Measurements from ENCODE around the gene VCX2.
"Not testable (repeated sequence)": the region's sequence is repeated elsewhere in the genome, so short reads cannot be mapped to it uniquely, and the experiment has no call there.

The VCX2 gene

GRCh38 chrX:8154011-8154410, 17.1 kb downstream of the VCX2 start:
- not testable (repeated sequence) for H3K9ac ChIP-seq (ENCODE audit: low read depth, low read length); H3K4me3 ChIP-seq (ENCODE audit: low read length); H3K36me3 ChIP-seq (ENCODE audit: insufficient read depth, low read depth, low read length); H3K27ac ChIP-seq (ENCODE audit: low read length); H3K9me3 ChIP-seq (ENCODE audit: insufficient read depth, low read depth, low read length); H3K27me3 ChIP-seq (ENCODE audit: insufficient read depth, low read length); H3K4me1 ChIP-seq (ENCODE audit: insufficient read depth, low read length)

DNA sequence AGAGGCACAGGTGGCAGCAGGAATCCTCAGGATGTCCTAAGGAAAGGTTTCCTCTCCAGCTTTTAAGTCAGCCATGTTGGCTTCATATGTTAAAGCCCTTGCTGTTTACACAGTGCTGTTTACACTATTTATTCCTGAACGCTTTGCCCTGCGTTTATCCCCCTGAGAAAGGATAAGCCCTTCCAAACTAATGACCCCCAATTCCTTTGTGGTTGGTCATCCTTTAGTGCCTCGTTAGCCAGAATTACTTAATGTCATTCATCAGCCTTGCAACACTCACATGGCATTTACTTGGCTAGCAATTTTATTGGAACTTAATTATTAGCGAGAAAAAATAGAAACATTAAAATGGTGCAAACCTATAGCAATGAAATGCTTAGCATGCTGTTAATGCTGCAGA, 23.8 kb downstream of the VCX2 start:
- Histone ChIP-seq H3K4me1 (ENCODE audit: insufficient read depth, low read length) (no peaks in the 10 kb centered on the region), H3K27ac (ENCODE audit: low read length) (no peak overlapping the region), H3K27me3 (ENCODE audit: insufficient read depth, low read length) (no peaks in the 10 kb centered on the region), H3K36me3 (ENCODE audit: insufficient read depth, low read depth, low read length) (no peaks in the 10 kb centered on the region), H3K9me3 (ENCODE audit: insufficient read depth, low read depth, low read length) (no peaks in the 10 kb centered on the region), H3K4me3 (ENCODE audit: low read length) (no peak overlapping the region), H3K9ac (ENCODE audit: low read depth, low read length) (no peak overlapping the region)

GRCh38 chrX:8144925-8145324, 26.1 kb downstream of the VCX2 start:
- Histone ChIP-seq H3K9me3 (ENCODE audit: insufficient read depth, low read depth, low read length) (no peaks in the 10 kb centered on the region), H3K4me1 (ENCODE audit: insufficient read depth, low read length) (no peaks in the 10 kb centered on the region), H3K27me3 (ENCODE audit: insufficient read depth, low read length) (no peaks in the 10 kb centered on the region), H3K4me3 (ENCODE audit: low read length) (no peak overlapping the region), H3K9ac (ENCODE audit: low read depth, low read length) (no peak overlapping the region), H3K36me3 (ENCODE audit: insufficient read depth, low read depth, low read length) (no peaks in the 10 kb centered on the region), H3K27ac (ENCODE audit: low read length) (no peak overlapping the region)

GRCh38 chrX:8141896-8142295, 29.2 kb downstream of the VCX2 start:
- H3K9ac ChIP-seq (ENCODE audit: low read depth, low read length) = no peak overlapping the region
- no peak overlapping the region for H3K27ac ChIP-seq (ENCODE audit: low read length)
- no peaks in the 10 kb centered on the region for H3K36me3 ChIP-seq (ENCODE audit: insufficient read depth, low read depth, low read length)
- H3K27me3 ChIP-seq (ENCODE audit: insufficient read depth, low read length) = no peaks in the 10 kb centered on the region
- no peaks in the 10 kb centered on the region for H3K9me3 ChIP-seq (ENCODE audit: insufficient read depth, low read depth, low read length)
- no peak overlapping the region for H3K4me3 ChIP-seq (ENCODE audit: low read length)
- H3K4me1 ChIP-seq (ENCODE audit: insufficient read depth, low read length) = no peaks in the 10 kb centered on the region

DNA sequence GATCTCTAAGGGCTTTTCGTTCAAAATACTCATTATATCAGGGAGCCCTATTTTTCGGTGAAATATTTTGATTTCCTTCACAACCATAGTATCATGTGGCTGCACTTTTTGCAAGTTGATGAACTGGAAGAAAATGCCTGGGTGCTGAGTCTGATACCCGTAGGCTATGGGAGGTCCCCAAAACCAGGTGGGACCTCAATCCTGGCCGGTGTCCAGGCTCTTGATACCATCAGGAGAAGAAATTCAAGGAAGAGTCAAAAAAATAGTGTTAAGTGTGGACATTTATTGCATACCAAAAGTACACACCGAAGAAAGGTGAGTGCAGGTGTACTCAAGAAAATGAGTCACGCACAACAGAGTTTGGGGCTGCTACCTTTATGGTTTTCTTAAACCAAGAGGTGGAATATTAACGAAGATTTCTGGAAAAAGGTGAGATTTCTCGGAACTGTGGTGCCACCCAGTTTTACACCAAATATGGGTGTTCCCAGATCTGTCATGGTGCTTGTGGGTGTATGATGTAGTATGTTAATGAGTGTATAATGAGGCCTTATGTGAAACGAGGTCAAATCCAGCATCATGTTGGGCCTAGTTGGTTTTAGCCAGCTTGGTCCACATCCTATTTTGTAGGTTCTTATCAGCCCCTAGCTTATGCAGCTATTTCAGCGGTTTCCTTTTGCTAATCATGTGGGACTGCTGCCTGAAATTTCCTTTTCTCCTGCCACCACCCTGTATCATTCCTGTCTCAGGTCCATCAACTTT, 29.9 kb downstream of the VCX2 start:
- Histone ChIP-seq H3K4me1 (ENCODE audit: insufficient read depth, low read length) (no peaks in the 10 kb centered on the region), H3K9ac (ENCODE audit: low read depth, low read length) (no peak overlapping the region), H3K36me3 (ENCODE audit: insufficient read depth, low read depth, low read length) (no peaks in the 10 kb centered on the region), H3K4me3 (ENCODE audit: low read length) (no peak overlapping the region), H3K9me3 (ENCODE audit: insufficient read depth, low read depth, low read length) (no peaks in the 10 kb centered on the region), H3K27me3 (ENCODE audit: insufficient read depth, low read length) (no peaks in the 10 kb centered on the region), H3K27ac (ENCODE audit: low read length) (no peak overlapping the region)

DNA sequence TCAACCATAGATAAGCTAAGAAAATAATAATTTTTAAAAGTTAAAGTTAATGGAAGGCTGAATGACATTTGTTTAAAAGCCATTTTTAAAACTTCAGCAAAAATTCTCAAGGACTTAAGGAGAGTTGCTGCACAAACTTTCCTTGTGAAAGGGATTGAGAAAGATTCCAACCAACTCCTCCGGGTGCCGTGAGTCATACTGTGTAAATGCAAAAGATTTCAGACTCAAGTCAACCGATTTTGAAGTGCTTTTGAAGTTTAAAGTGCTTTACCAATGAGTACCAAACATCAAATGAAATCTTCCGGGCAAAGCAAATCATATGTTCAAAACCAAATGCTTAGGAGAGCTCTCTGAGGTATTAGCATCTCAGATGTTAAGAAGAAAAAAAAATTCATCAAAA, 31.4 kb downstream of the VCX2 start:
- H3K9me3 ChIP-seq (ENCODE audit: insufficient read depth, low read depth, low read length) = no peaks in the 10 kb centered on the region
- H3K27ac ChIP-seq (ENCODE audit: low read length) = no peak overlapping the region
- H3K4me3 ChIP-seq (ENCODE audit: low read length) = no peak overlapping the region
- no peaks in the 10 kb centered on the region for H3K27me3 ChIP-seq (ENCODE audit: insufficient read depth, low read length)
- no peaks in the 10 kb centered on the region for H3K36me3 ChIP-seq (ENCODE audit: insufficient read depth, low read depth, low read length)
- no peak overlapping the region for H3K9ac ChIP-seq (ENCODE audit: low read depth, low read length)
- H3K4me1 ChIP-seq (ENCODE audit: insufficient read depth, low read length) = no peaks in the 10 kb centered on the region

DNA sequence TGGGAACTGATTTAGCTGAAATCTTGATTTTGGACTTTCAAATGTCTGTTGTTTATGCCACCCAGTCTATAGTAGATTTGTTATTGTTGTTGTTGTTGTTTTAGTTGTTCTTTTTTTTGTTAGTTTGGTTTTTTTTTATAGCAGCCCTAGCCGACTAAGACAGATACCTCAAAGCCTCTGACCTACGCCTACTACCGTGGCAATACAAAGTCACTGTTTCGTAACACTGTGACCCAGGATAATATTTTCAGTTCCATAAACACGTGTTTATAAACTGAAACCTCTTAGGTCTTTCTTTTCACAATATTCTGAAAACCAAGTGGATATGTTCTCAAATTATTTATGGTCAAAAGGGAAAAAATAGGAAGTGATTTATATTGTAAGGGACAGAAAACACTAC, 32.8 kb downstream of the VCX2 start:
- Histone ChIP-seq H3K9ac (ENCODE audit: low read depth, low read length) (no peak overlapping the region), H3K4me3 (ENCODE audit: low read length) (no peak overlapping the region), H3K27me3 (ENCODE audit: insufficient read depth, low read length) (no peaks in the 10 kb centered on the region), H3K9me3 (ENCODE audit: insufficient read depth, low read depth, low read length) (no peaks in the 10 kb centered on the region), H3K4me1 (ENCODE audit: insufficient read depth, low read length) (no peaks in the 10 kb centered on the region), H3K27ac (ENCODE audit: low read length) (no peak overlapping the region), H3K36me3 (ENCODE audit: insufficient read depth, low read depth, low read length) (no peaks in the 10 kb centered on the region)

DNA sequence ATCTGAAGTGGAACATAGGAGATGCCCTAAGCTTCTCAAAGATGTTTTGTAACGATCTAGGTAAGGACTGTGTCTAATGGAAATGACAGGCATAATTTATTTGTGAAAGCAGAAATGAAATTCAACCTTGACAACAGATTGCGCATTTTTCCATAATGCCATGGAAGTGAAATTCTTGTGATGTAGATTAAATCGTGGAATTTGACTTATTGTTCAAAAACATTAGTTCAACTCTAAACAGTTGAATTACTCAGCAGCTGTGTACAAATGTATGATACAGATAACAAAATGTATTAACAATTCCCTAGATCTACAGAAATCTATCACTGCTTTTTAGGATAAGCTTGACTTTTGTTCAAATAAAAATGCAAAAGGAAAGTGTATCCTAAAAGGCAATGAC, 44.4 kb downstream of the VCX2 start:
- Histone ChIP-seq H3K9me3 (ENCODE audit: insufficient read depth, low read depth, low read length) (no peaks in the 10 kb centered on the region), H3K27me3 (ENCODE audit: insufficient read depth, low read length) (no peaks in the 10 kb centered on the region), H3K4me3 (ENCODE audit: low read length) (no peak overlapping the region), H3K4me1 (ENCODE audit: insufficient read depth, low read length) (no peaks in the 10 kb centered on the region), H3K36me3 (ENCODE audit: insufficient read depth, low read depth, low read length) (no peaks in the 10 kb centered on the region), H3K27ac (ENCODE audit: low read length) (no peak overlapping the region), H3K9ac (ENCODE audit: low read depth, low read length) (no peak overlapping the region)

- no peaks in the 10 kb centered on the region for H3K4me1 ChIP-seq (ENCODE audit: insufficient read depth, low read length)
- H3K36me3 ChIP-seq (ENCODE audit: insufficient read depth, low read depth, low read length) = no peaks in the 10 kb centered on the region
- H3K9me3 ChIP-seq (ENCODE audit: insufficient read depth, low read depth, low read length) = no peaks in the 10 kb centered on the region
- no peak overlapping the region for H3K4me3 ChIP-seq (ENCODE audit: low read length)
- H3K9ac ChIP-seq (ENCODE audit: low read depth, low read length) = no peak overlapping the region
- no peak overlapping the region for H3K27ac ChIP-seq (ENCODE audit: low read length)
- no peaks in the 10 kb centered on the region for H3K27me3 ChIP-seq (ENCODE audit: insufficient read depth, low read length)
Observed at GRCh38 chrX:8126092-8126491, 45.0 kb downstream of the VCX2 start.

- Histone ChIP-seq H3K27ac (ENCODE audit: low read length) (no peak overlapping the region), H3K9ac (ENCODE audit: low read depth, low read length) (no peak overlapping the region), H3K4me3 (ENCODE audit: low read length) (no peak overlapping the region), H3K27me3 (ENCODE audit: insufficient read depth, low read length) (no peaks in the 10 kb centered on the region), H3K4me1 (ENCODE audit: insufficient read depth, low read length) (no peaks in the 10 kb centered on the region), H3K36me3 (ENCODE audit: insufficient read depth, low read depth, low read length) (no peaks in the 10 kb centered on the region), H3K9me3 (ENCODE audit: insufficient read depth, low read depth, low read length) (no peaks in the 10 kb centered on the region)
Observed at GRCh38 chrX:8125566-8125965, 45.5 kb downstream of the VCX2 start.

DNA sequence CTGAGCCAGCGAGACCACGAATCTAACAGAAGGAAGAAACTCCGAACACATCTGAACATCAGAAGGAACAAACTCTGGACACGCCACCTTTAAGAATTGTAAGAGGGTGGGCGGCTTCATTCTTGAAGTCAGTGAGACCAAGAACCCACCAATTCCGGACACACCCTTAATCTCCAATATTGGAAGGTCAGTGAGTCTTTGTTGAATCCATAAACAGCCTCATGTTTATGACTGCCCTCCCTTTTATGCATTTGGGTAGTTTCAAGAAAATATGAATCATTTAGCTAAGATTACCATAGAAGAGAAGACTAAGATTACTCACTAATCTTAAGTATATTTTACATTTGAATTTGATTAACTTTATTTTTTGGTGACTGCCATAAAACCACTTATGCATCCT, 48.5 kb downstream of the VCX2 start:
- Histone ChIP-seq H3K27ac (ENCODE audit: low read length) (no peak overlapping the region), H3K9ac (ENCODE audit: low read depth, low read length) (no peak overlapping the region), H3K36me3 (ENCODE audit: insufficient read depth, low read depth, low read length) (no peaks in the 10 kb centered on the region), H3K9me3 (ENCODE audit: insufficient read depth, low read depth, low read length) (no peaks in the 10 kb centered on the region), H3K27me3 (ENCODE audit: insufficient read depth, low read length) (no peaks in the 10 kb centered on the region), H3K4me1 (ENCODE audit: insufficient read depth, low read length) (no peaks in the 10 kb centered on the region), H3K4me3 (ENCODE audit: low read length) (no peak overlapping the region)

- not testable (repeated sequence) for H3K4me1 ChIP-seq (ENCODE audit: insufficient read depth, low read length); H3K4me3 ChIP-seq (ENCODE audit: low read length); H3K9ac ChIP-seq (ENCODE audit: low read depth, low read length); H3K9me3 ChIP-seq (ENCODE audit: insufficient read depth, low read depth, low read length); H3K36me3 ChIP-seq (ENCODE audit: insufficient read depth, low read depth, low read length); H3K27ac ChIP-seq (ENCODE audit: low read length); H3K27me3 ChIP-seq (ENCODE audit: insufficient read depth, low read length)
Observed at GRCh38 chrX:8121391-8121790, 49.7 kb downstream of the VCX2 start.

Measured in iPS-20b (cell line).